HEK293T (cell line): ENCODE results near the gene HAT1.

ENCODE experiments used
- CTCF ChIA-PET: fragments of 350-600 bp; formaldehyde crosslinking; extraction: SDS; loops from one replicate; lab custom pipeline; 2021; ENCODE audit warnings: antibody characterized with exemption, inconsistent platforms; lab: Yijun Ruan, JAX
- POLR2A ChIA-PET: fragments of 350-600 bp; formaldehyde crosslinking; extraction: SDS; loops from one replicate; lab custom pipeline; 2020; ENCODE audit warnings: antibody characterized with exemption, inconsistent platforms; lab: Yijun Ruan, JAX
- DNase-seq: peaks from one replicate; pipeline ENCODE4 v3.0.0; 2012; ENCODE audit warnings: mixed read lengths; ENCODE audit errors: extremely low spot score
- ARNT ChIP-seq: fragments of 450-650 bp; IDR thresholded peaks from 2 replicates; pipeline ENCODE4 v1.6.1; 2017; ENCODE audit warnings: mild to moderate bottlenecking
- BHLHE40 ChIP-seq: fragments of 450-650 bp; IDR thresholded peaks from 2 replicates; pipeline ENCODE4 v1.6.1; 2016; ENCODE audit warnings: mild to moderate bottlenecking, moderate library complexity, borderline replicate concordance
- CTBP1 ChIP-seq: fragments of 450-650 bp; IDR thresholded peaks from 2 replicates; pipeline ENCODE4 v1.6.1; 2016; ENCODE audit warnings: borderline replicate concordance
- ELF4 ChIP-seq: fragments of 450-650 bp; IDR thresholded peaks from 2 replicates; pipeline ENCODE4 v1.6.1; 2017; ENCODE audit warnings: antibody characterized with exemption
- FOXA1 ChIP-seq: fragments of 450-650 bp; IDR thresholded peaks from 2 replicates; pipeline ENCODE4 v1.6.1; 2016; ENCODE audit warnings: mild to moderate bottlenecking
- FOXK2 ChIP-seq: fragments of 450-650 bp; IDR thresholded peaks from 2 replicates; pipeline ENCODE4 v1.6.1; 2016; ENCODE audit warnings: mild to moderate bottlenecking
- FOXM1 ChIP-seq: fragments of 450-650 bp; IDR thresholded peaks from 2 replicates; pipeline ENCODE4 v1.6.1; 2017; ENCODE audit warnings: mild to moderate bottlenecking, borderline replicate concordance
- HDGF ChIP-seq: fragments of 450-650 bp; IDR thresholded peaks from 2 replicates; pipeline ENCODE4 v1.6.1; 2017; ENCODE audit warnings: antibody characterized with exemption, borderline replicate concordance
- L3MBTL2 ChIP-seq: fragments of 450-650 bp; conservative IDR thresholded peaks from 2 replicates; pipeline ENCODE4 v1.6.1; 2016; ENCODE audit warnings: mild to moderate bottlenecking
- LEF1 ChIP-seq: fragments of 450-650 bp; IDR thresholded peaks from 2 replicates; pipeline ENCODE4 v1.6.1; 2017; ENCODE audit warnings: mild to moderate bottlenecking, borderline replicate concordance
- NFRKB ChIP-seq: fragments of 450-650 bp; IDR thresholded peaks from 2 replicates; pipeline ENCODE4 v1.6.1; 2016; ENCODE audit warnings: mild to moderate bottlenecking, moderate library complexity
- PKNOX1 ChIP-seq: fragments of 450-650 bp; IDR thresholded peaks from 2 replicates; pipeline ENCODE4 v1.6.1; 2016
- SP1 ChIP-seq: fragments of 450-650 bp; IDR thresholded peaks from 2 replicates; pipeline ENCODE4 v1.6.1; 2017
- SUZ12 ChIP-seq: fragments of 450-650 bp; IDR thresholded peaks from 2 replicates; pipeline ENCODE4 v1.6.1; 2016; ENCODE audit warnings: mild to moderate bottlenecking
- TARDBP ChIP-seq: fragments of 450-650 bp; IDR thresholded peaks from 2 replicates; pipeline ENCODE4 v1.6.1; 2016
- ZNF384 ChIP-seq: fragments of 450-650 bp; IDR thresholded peaks from 2 replicates; pipeline ENCODE4 v1.6.1; 2016

The HAT1 gene

DNA sequence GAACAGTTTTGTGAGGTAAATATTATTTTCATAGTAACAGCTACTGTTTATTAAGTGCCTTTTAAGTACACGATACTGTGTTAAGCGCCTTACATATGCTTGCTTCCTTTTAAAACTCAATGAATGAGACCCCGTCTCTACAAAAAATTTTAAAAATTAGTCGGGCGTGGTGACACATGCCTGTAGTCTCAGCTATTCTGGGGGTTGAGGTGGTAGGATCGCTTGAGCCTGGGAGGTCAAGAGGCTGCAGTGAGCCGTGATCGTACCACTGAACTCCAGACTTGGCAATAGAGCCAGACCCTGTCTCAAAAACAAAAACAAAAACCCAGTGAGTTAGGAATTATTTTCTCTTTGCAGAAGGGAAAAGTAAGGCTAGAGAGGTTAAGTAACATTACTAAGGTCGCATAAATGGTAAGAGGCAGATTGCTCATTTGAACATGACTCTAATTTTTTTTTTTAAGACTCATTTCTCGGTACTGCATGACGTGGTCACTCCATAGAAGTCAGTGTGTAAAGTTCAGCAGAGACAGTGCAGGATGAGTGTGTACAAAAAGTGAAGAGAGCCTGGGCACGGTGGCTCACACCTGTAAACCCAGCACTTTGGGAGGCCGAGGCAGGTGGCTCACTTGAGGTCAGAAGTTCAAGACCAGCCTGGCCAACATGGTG, 78.6 kb downstream of the HAT1 start:
- TF ChIP-seq NFRKB (no peak), HDGF (no peak), SUZ12 (no peak), FOXA1 (no peak), L3MBTL2 (no peak), TARDBP (no peak), FOXK2 (no peak), PKNOX1 (no peak), SP1 (no peak), BHLHE40 (no peak), ZNF384 (no peak), ARNT (no peak), FOXM1 (no peak), CTBP1 (no peak)
- ChIA-PET POLR2A (interaction anchor here (1.2 to 1.6 kb wide), 2 partner anchors 52 to 84 kb away, joined by 6 read pairs; partner anchors contain the start of gene DLX1), CTCF (no interaction called here)
- no peak for DNase-seq

GRCh38 chr2:172007372-172007771, 85.1 kb downstream of the HAT1 start:
- no peak for TF ChIP-seq L3MBTL2
- TF ChIP-seq SUZ12 = no peak
- TF ChIP-seq FOXK2 = no peak
- no peak for TF ChIP-seq SP1
- TF ChIP-seq BHLHE40 = no peak
- TF ChIP-seq NFRKB = no peak
- TF ChIP-seq PKNOX1 = no peak
- TF ChIP-seq FOXA1 = no peak
- TF ChIP-seq LEF1 = no peak
- no peak for TF ChIP-seq HDGF
- TF ChIP-seq FOXM1 = no peak
- TF ChIP-seq ARNT = no peak
- no peak for TF ChIP-seq ELF4
- no peak for TF ChIP-seq TARDBP
- no peak for TF ChIP-seq ZNF384
- ChIA-PET CTCF (no interaction called here), POLR2A (no interaction called here)
- DNase-seq = no peak

- ChIA-PET POLR2A (no interaction called here), CTCF (no interaction called here)
- no peak for TF ChIP-seq HDGF
- TF ChIP-seq ZNF384 = no peak
- no peak for TF ChIP-seq FOXA1
- no peak for TF ChIP-seq CTBP1
- TF ChIP-seq BHLHE40 = no peak
- TF ChIP-seq ARNT = no peak
- TF ChIP-seq FOXK2 = no peak
- TF ChIP-seq LEF1 = no peak
- TF ChIP-seq FOXM1 = no peak
- TF ChIP-seq SUZ12 = no peak
- no peak for TF ChIP-seq L3MBTL2
- TF ChIP-seq ELF4 = no peak
- TF ChIP-seq SP1 = no peak
- no peak for TF ChIP-seq TARDBP
- TF ChIP-seq PKNOX1 = no peak
- TF ChIP-seq NFRKB = no peak
- no peak for DNase-seq
Observed at GRCh38 chr2:172009823-172010222, 87.6 kb downstream of the HAT1 start.

DNA sequence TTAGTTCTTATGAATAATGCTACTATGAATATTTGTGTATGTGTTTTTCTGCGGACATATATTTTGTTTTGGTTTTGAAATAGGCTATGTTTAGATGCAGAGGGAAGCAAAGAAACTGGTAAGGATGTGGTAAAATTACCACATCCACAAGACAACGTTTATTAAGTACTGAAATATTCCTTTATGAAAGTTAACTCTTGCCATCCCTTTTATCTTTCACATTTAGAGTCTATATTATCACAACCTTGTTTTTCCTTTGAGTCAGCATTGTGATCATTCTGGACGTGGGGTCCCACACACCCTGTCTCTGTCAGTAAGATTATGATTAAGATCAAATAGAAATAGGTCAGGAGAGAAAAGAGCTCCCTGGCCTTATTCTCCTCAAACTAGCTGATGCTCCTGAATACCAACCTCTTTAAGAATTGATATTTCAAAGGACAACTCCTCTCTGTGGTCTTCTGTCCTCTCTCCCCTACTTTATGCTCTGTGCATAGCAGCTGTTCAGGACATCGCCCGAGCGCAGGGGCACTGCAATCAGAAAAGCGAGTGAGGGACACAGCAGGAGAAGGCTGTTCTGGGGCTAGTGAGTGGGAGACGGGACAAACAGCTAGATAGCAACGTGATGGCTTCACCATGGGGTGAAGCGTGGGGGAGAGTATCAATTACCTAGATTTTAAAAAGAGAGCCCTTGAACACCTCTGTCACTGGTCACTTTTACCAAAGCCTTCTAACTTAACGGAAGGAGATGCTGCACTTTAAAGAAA, 89.7 kb downstream of the HAT1 start:
- DNase-seq = no peak
- ChIA-PET CTCF (interaction anchor here (1.3 kb wide), 1 partner anchor 9 kb away, joined by 8 read pairs; no protein-coding TSS in a partner anchor), POLR2A (interaction anchor here (0.6 to 0.8 kb wide), 2 partner anchors 25 to 84 kb away, joined by 4 read pairs; no protein-coding TSS in a partner anchor)
- no peak for TF ChIP-seq BHLHE40
- no peak for TF ChIP-seq TARDBP
- TF ChIP-seq FOXA1 = no peak
- no peak for TF ChIP-seq SP1
- TF ChIP-seq FOXK2 = no peak
- no peak for TF ChIP-seq LEF1
- no peak for TF ChIP-seq ZNF384
- no peak for TF ChIP-seq PKNOX1
- no peak for TF ChIP-seq L3MBTL2
